Stimulated activated CD4-positive, alpha-beta T cell treated with anti-CD3 and anti-CD28 coated beads, Interleukin-1b, Interleukin-23, amount 100 ng/mL, for 24 hours (primary cell): ENCODE data around the gene BTBD6.

Source experiments
- DNase-seq, 4 experiments: peaks; one replicate each; pipeline ENCODE4 v3.0.0-alpha.2; 2020; ENCODE audit warnings: low read depth in 4 of 4, low spot score in 1 of 4

The BTBD6 gene

GRCh38 chr14:105211086-105211757, 37.1 kb upstream of the BTBD6 start:
- DNase-seq = no peak

- no peak for DNase-seq
Observed at GRCh38 chr14:105211758-105212089, 36.6 kb upstream of the BTBD6 start.

GRCh38 chr14:105212541-105213300, 35.6 kb upstream of the BTBD6 start:
- DNase-seq = no peak

GRCh38 chr14:105213361-105213760, 35.0 kb upstream of the BTBD6 start:
- no peak for DNase-seq

- no peak for DNase-seq
Observed at GRCh38 chr14:105214324-105214915, 33.9 kb upstream of the BTBD6 start.

- no peak for DNase-seq
Observed at GRCh38 chr14:105215602-105216001, 32.7 kb upstream of the BTBD6 start.

GRCh38 chr14:105216490-105217247, 31.7 kb upstream of the BTBD6 start:
- DNase-seq = no peak

- no peak for DNase-seq
Observed at GRCh38 chr14:105217774-105218173, 30.6 kb upstream of the BTBD6 start.

- no peak for DNase-seq
Observed at GRCh38 chr14:105218611-105219010, 29.7 kb upstream of the BTBD6 start.

- no peak for DNase-seq
Observed at GRCh38 chr14:105219043-105219612, 29.2 kb upstream of the BTBD6 start.

- DNase-seq = no peak
Observed at GRCh38 chr14:105219753-105220152, 28.6 kb upstream of the BTBD6 start.

GRCh38 chr14:105220699-105221597, 27.4 kb upstream of the BTBD6 start:
- DNase-seq = no peak

- no peak for DNase-seq
Observed at GRCh38 chr14:105221598-105222178, 26.6 kb upstream of the BTBD6 start.

- DNase-seq = no peak
Observed at GRCh38 chr14:105223260-105223659, 25.1 kb upstream of the BTBD6 start.

GRCh38 chr14:105223770-105224544, 24.4 kb upstream of the BTBD6 start:
- no peak for DNase-seq

- no peak for DNase-seq
Observed at GRCh38 chr14:105224845-105225570, 23.3 kb upstream of the BTBD6 start.

GRCh38 chr14:105226198-105226597, 22.1 kb upstream of the BTBD6 start:
- DNase-seq = no peak

- no peak for DNase-seq
Observed at GRCh38 chr14:105227346-105227745, 21.0 kb upstream of the BTBD6 start.

- no peak for DNase-seq
Observed at GRCh38 chr14:105228562-105228961, 19.8 kb upstream of the BTBD6 start.
